Right renal cortex interstitium (tissue), 3 donors: ENCODE results near the gene PRLHR. TPM values are rescaled to one million over a fixed set of nuclear protein-coding genes. Genes with fewer than 3 reads are reported as not detected.
"Not testable (repeated sequence)": the region's sequence is repeated elsewhere in the genome, so short reads cannot be mapped to it uniquely, and the experiment has no call there.

ENCODE experiments used
- DNase-seq, 3 donors: peaks; one replicate each; pipeline ENCODE4 v3.0.0-alpha.2; 2013; ENCODE audit warnings: low read depth in 3 of 3, low spot score in 2 of 3
- polyA plus RNA-seq, 3 donors: library from polyadenylated mRNA; unstranded; fragments of 120-200 nt; gene quantifications; one replicate each; pipeline ENCODE4 v1.2.1, GENCODE V29; 2013; ENCODE audit not compliant: insufficient read length in 3 of 3

PRLHR gene
- not detected for polyA plus RNA-seq

- DNase-seq, result peak in 2 of 3 donors; percentile 52 to 66
Measured at GRCh38 chr10:118595598-118596425, at the start of gene PRLHR. PRLHR (minus strand) TSS chr10:118595648; CDS start chr10:118595244, 404 bp downstream.

GRCh38 chr10:118642228-118642627 is 46.8 kb upstream of the PRLHR start:
- DNase-seq, result no peak

GRCh38 chr10:118638680-118639079 is 43.2 kb upstream of the PRLHR start:
- no peak for DNase-seq

GRCh38 chr10:118635674-118636402 is 40.4 kb upstream of the PRLHR start:
- DNase-seq, result no peak

GRCh38 chr10:118633786-118634185 is 38.3 kb upstream of the PRLHR start:
- no peak for DNase-seq

- no peak for DNase-seq
Measured at GRCh38 chr10:118629211-118629610, 33.8 kb upstream of the PRLHR start.

- no peak for DNase-seq
Measured at GRCh38 chr10:118628397-118628796, 32.9 kb upstream of the PRLHR start.

- DNase-seq, result no peak
Measured at GRCh38 chr10:118626953-118627352, 31.5 kb upstream of the PRLHR start.

- no peak for DNase-seq
Measured at GRCh38 chr10:118625504-118625903, 30.1 kb upstream of the PRLHR start.

- DNase-seq, result no peak
Measured at GRCh38 chr10:118624747-118625146, 29.3 kb upstream of the PRLHR start.

- no peak for DNase-seq
Measured at GRCh38 chr10:118621304-118621942, 26.0 kb upstream of the PRLHR start.

GRCh38 chr10:118613863-118614262 is 18.4 kb upstream of the PRLHR start:
- not testable (repeated sequence) for DNase-seq

GRCh38 chr10:118610577-118610976 is 15.1 kb upstream of the PRLHR start:
- DNase-seq, result no peak

GRCh38 chr10:118607768-118608354 is 12.4 kb upstream of the PRLHR start:
- DNase-seq, result no peak

GRCh38 chr10:118605694-118606093 is 10.2 kb upstream of the PRLHR start:
- no peak for DNase-seq

GRCh38 chr10:118596426-118597124 is 1.1 kb upstream of the PRLHR start:
- no peak for DNase-seq

GRCh38 chr10:118595064-118595420 is 406 bp downstream of the PRLHR start:
- no peak for DNase-seq

GRCh38 chr10:118594392-118595063 is 920 bp downstream of the PRLHR start:
- peak; percentile 41 to 69 (median 53) for DNase-seq

- no peak for DNase-seq
Measured at GRCh38 chr10:118592675-118593330, 2.6 kb downstream of the PRLHR start.
